GM23338 (cell line): ENCODE data around the gene SPATA1.

Experiments
- CREB1 ChIP-seq: fragments of 250-450 bp; sonication (Bioruptor Pico); IDR thresholded peaks from 2 replicates; pipeline ENCODE4 v1.5.0; 2020; ENCODE audit warnings: low read depth, mild to moderate bottlenecking, moderate library complexity
- CTCF ChIP-seq, 2 experiments: fragments of 200-600 bp in 1 of 2; sonication (generic) in 1 of 2; conservative IDR thresholded peaks; 2 replicates each; pipeline versions ENCODE4 v1.5.1 to v1.6.1; 2016 to 2017; ENCODE audit warnings: antibody characterized with exemption in 2 of 2, low read depth in 2 of 2, mild to moderate bottlenecking in 2 of 2, moderate library complexity in 1 of 2
- EZH2 ChIP-seq: fragments of 200-600 bp; sonication (generic); IDR thresholded peaks from one replicate; pipeline ENCODE4 v1.8.0; 2017; ENCODE audit warnings: antibody characterized with exemption, mild to moderate bottlenecking, low read depth; ENCODE audit not compliant: unreplicated experiment
- POLR2AphosphoS5 ChIP-seq: IDR thresholded peaks from 2 replicates; pipeline ENCODE4 v1.6.1; 2016; ENCODE audit warnings: antibody characterized with exemption, low read depth
- REST ChIP-seq: IDR thresholded peaks from one replicate; pipeline ENCODE4 v1.6.1; 2018; ENCODE audit warnings: antibody characterized with exemption; ENCODE audit not compliant: unreplicated experiment
- STAT1 ChIP-seq: IDR thresholded peaks from one replicate; pipeline ENCODE4 v1.6.1; 2016; ENCODE audit warnings: antibody characterized with exemption; ENCODE audit not compliant: unreplicated experiment

GRCh38 chr1:84488107-84488506 lies 18.1 kb upstream of the SPATA1 start:
- TF ChIP-seq CTCF (conservative IDR thresholded peaks at IDR 0.05; ENCODE audit: low read depth in 2 of 2) (no peak), STAT1 (no peak), POLR2AphosphoS5 (no peak), EZH2 (no peak), CREB1 (CRISPR knock-in tag) (no peak), REST (no peak)
